H1 (cell line): Measurements from ENCODE around the gene PRKCA. TPM values are rescaled to one million over a fixed set of nuclear protein-coding genes. Genes with fewer than 3 reads are reported as not detected.

ENCODE experiments used
- CTCF ChIA-PET: fragments of 300-600 bp; sonication (Branson Sonifier 250); formaldehyde crosslinking; loops from one replicate; lab custom pipeline; 2021; ENCODE audit not compliant: partially characterized antibody; lab: Charles Lee
- POLR2A ChIA-PET: fragments of 300-600 bp; sonication (Branson Sonifier 250); formaldehyde crosslinking; loops from one replicate; lab custom pipeline; 2021; ENCODE audit warnings: inconsistent platforms; ENCODE audit not compliant: partially characterized antibody; lab: Charles Lee
- DNase-seq, 2 experiments: peaks; one replicate each; pipeline versions ENCODE4 v3.0.0 to v3.0.0-alpha.2; 2010 to 2022; ENCODE audit warnings: low spot score in 2 of 2, low read depth in 1 of 2, mixed read lengths in 1 of 2
- FAIRE-seq: peaks from 2 replicates; lab custom pipeline; 2011; peaks lifted over from hg19 to GRCh38; lab: Jason Lieb, UNC
- H2AFZ ChIP-seq: 2 replicates; pipeline ENCODE4 v1.8.1; 2012; ENCODE audit warnings: low read length, inconsistent platforms
- H2AK5ac ChIP-seq: 2 replicates; pipeline ENCODE4 v1.6.1; 2013; ENCODE audit warnings: low read depth, low read length
- H2BK120ac ChIP-seq: replicated peaks from 2 replicates; pipeline ENCODE3; 2013; ENCODE audit warnings: low read depth, low read length, inconsistent platforms
- H2BK12ac ChIP-seq: 2 replicates; pipeline ENCODE4 v1.6.1; 2013; ENCODE audit warnings: low read depth, low read length
- H2BK15ac ChIP-seq: 2 replicates; pipeline ENCODE4 v1.6.1; 2013; ENCODE audit warnings: low read length
- H2BK20ac ChIP-seq: 2 replicates; pipeline ENCODE4 v1.6.1; 2013; ENCODE audit warnings: low read length
- H2BK5ac ChIP-seq: 2 replicates; pipeline ENCODE4 v1.6.1; 2013; ENCODE audit warnings: low read depth, low read length
- H3K14ac ChIP-seq: 2 replicates; pipeline ENCODE4 v1.6.1; 2013; ENCODE audit warnings: inconsistent platforms; ENCODE audit not compliant: insufficient read length
- H3K18ac ChIP-seq: 2 replicates; pipeline ENCODE4 v1.6.1; 2013; ENCODE audit warnings: low read length; ENCODE audit errors: extremely low read depth
- H3K23ac ChIP-seq: 2 replicates; pipeline ENCODE4 v1.6.1; 2013; ENCODE audit warnings: inconsistent platforms; ENCODE audit not compliant: insufficient read length
- H3K23me2 ChIP-seq: 2 replicates; pipeline ENCODE4 v1.6.1; 2013; ENCODE audit warnings: low read depth, low read length
- H3K27ac ChIP-seq: 2 replicates; pipeline ENCODE4 v1.6.1; 2011; ENCODE audit warnings: low read depth, low read length, inconsistent platforms
- H3K27me3 ChIP-seq, 4 experiments: replicated peaks in 1 of 4; 1 replicate in 1 of 4; 2 replicates in 3 of 4; pipeline versions ENCODE4 v1.6.1 to v1.8.1; 2011 to 2013; ENCODE audit warnings: low read length in 3 of 4, mild to moderate bottlenecking in 3 of 4, inconsistent platforms in 2 of 4, mixed read lengths in 2 of 4, moderate library complexity in 1 of 4; ENCODE audit not compliant: control insufficient read depth in 3 of 4, insufficient read depth in 3 of 4; ENCODE audit errors: extremely low read depth in 1 of 4
- H3K36me3 ChIP-seq, 4 experiments: 2 replicates each; pipeline versions ENCODE4 v1.6.1 to v1.8.1; 2011 to 2013; ENCODE audit warnings: mild to moderate bottlenecking in 4 of 4, low read length in 3 of 4, moderate library complexity in 2 of 4, control low read depth in 1 of 4, inconsistent platforms in 1 of 4; ENCODE audit not compliant: insufficient read depth in 4 of 4, control insufficient read depth in 2 of 4
- H3K4ac ChIP-seq: replicated peaks from 2 replicates; pipeline ENCODE3; 2013; ENCODE audit warnings: low read length, low read depth, mixed read lengths, inconsistent platforms; ENCODE audit not compliant: insufficient read length
- H3K4me1 ChIP-seq, 4 experiments: replicated peaks in 1 of 4; 1 replicate in 1 of 4; 2 replicates in 3 of 4; pipeline versions ENCODE4 v1.6.1 to v1.8.1; 2011 to 2013; ENCODE audit warnings: low read length in 3 of 4, inconsistent platforms in 2 of 4, mixed read lengths in 1 of 4; ENCODE audit not compliant: insufficient read depth in 4 of 4, control insufficient read depth in 3 of 4
- H3K4me2 ChIP-seq, 2 experiments: 2 replicates each; pipeline versions ENCODE4 v1.6.1 to v1.8.1; 2011 to 2013; ENCODE audit warnings: low read depth in 2 of 2, low read length in 2 of 2, control low read depth in 1 of 2, inconsistent platforms in 1 of 2, mild to moderate bottlenecking in 1 of 2; ENCODE audit not compliant: insufficient read depth in 1 of 2
- H3K4me3 ChIP-seq, 4 experiments: fragments of 200-600, 300-600 bp in 1 of 4; sonication (generic), shearing (Covaris generic), sonication (Bioruptor Twin) in 1 of 4; 2 replicates each; pipeline versions ENCODE4 v1.5.1 to v1.8.1; 2011 to 2016; ENCODE audit warnings: low read length in 4 of 4, low read depth in 3 of 4, control low read depth in 2 of 4, inconsistent platforms in 2 of 4, mild to moderate bottlenecking in 2 of 4, mixed read lengths in 1 of 4, moderate library complexity in 1 of 4; ENCODE audit not compliant: insufficient read depth in 2 of 4; ENCODE audit errors: extremely low read depth in 1 of 4
- H3K56ac ChIP-seq: replicated peaks from 2 replicates; pipeline ENCODE3; 2013; ENCODE audit warnings: low read depth, mild to moderate bottlenecking, mixed read lengths, low read length, inconsistent platforms; ENCODE audit not compliant: insufficient read length
- H3K79me1 ChIP-seq: 2 replicates; pipeline ENCODE4 v1.6.1; 2013; ENCODE audit warnings: low read depth, low read length, control low read depth
- H3K79me2 ChIP-seq, 2 experiments: 2 replicates each; pipeline versions ENCODE4 v1.6.1 to v1.8.1; 2012 to 2013; ENCODE audit warnings: low read length in 2 of 2, mild to moderate bottlenecking in 2 of 2, inconsistent platforms in 1 of 2; ENCODE audit not compliant: insufficient read depth in 2 of 2, control insufficient read depth in 1 of 2
- H3K9ac ChIP-seq, 4 experiments: replicated peaks in 1 of 4; 1 replicate in 1 of 4; 2 replicates in 3 of 4; pipeline versions ENCODE4 v1.6.1 to v1.8.1; 2011 to 2013; ENCODE audit warnings: low read depth in 3 of 4, low read length in 3 of 4, control low read depth in 2 of 4, mild to moderate bottlenecking in 2 of 4, moderate library complexity in 2 of 4, inconsistent platforms in 1 of 4; ENCODE audit errors: extremely low read depth in 1 of 4
- H3K9me3 ChIP-seq, 2 experiments: 2 replicates each; pipeline versions ENCODE4 v1.6.1 to v1.8.1; 2012 to 2013; ENCODE audit warnings: mild to moderate bottlenecking in 2 of 2, moderate library complexity in 2 of 2, control low read depth in 1 of 2, inconsistent platforms in 1 of 2, low read depth in 1 of 2, low read length in 1 of 2, mixed read lengths in 1 of 2; ENCODE audit not compliant: insufficient read depth in 2 of 2
- H4K20me1 ChIP-seq, 2 experiments: replicated peaks in 1 of 2; 2 replicates each; pipeline versions ENCODE3 to v1.8.1; 2011 to 2013; ENCODE audit warnings: inconsistent platforms in 2 of 2, low read length in 2 of 2, mild to moderate bottlenecking in 1 of 2; ENCODE audit not compliant: insufficient read depth in 2 of 2, control insufficient read depth in 1 of 2
- H4K5ac ChIP-seq: 2 replicates; pipeline ENCODE4 v1.6.1; 2013; ENCODE audit warnings: low read length, low read depth, mixed read lengths, inconsistent platforms; ENCODE audit not compliant: insufficient read length
- H4K8ac ChIP-seq: 2 replicates; pipeline ENCODE4 v1.8.0; 2013; ENCODE audit warnings: mild to moderate bottlenecking, moderate library complexity, low read length, inconsistent platforms; ENCODE audit not compliant: insufficient read depth; ENCODE audit errors: extremely low read depth
- H4K91ac ChIP-seq: replicated peaks from 2 replicates; pipeline ENCODE3; 2013; ENCODE audit warnings: low read length, mixed read lengths, inconsistent platforms; ENCODE audit not compliant: insufficient read length
- CTCF ChIP-seq, 3 experiments: IDR thresholded peaks; 1 replicate in 2 of 3; 2 replicates in 1 of 3; pipeline versions ENCODE4 v1.5.1 to v1.6.1; 2011; ENCODE audit warnings: low read length in 3 of 3, mild to moderate bottlenecking in 3 of 3, inconsistent platforms in 2 of 3, low read depth in 1 of 3, moderate library complexity in 1 of 3; ENCODE audit not compliant: insufficient read depth in 1 of 3; ENCODE audit errors: control extremely low read depth in 1 of 3
- FOSL1 ChIP-seq: IDR thresholded peaks from 2 replicates; pipeline ENCODE4 v1.6.1; 2011; ENCODE audit warnings: mild to moderate bottlenecking, low read depth, low read length, moderate library complexity; ENCODE audit not compliant: insufficient read depth
- GTF2F1 ChIP-seq: IDR thresholded peaks from 2 replicates; pipeline ENCODE4 v1.6.1; 2012; ENCODE audit warnings: low read depth, low read length, improper control_type of control experiment, borderline replicate concordance
- JUN ChIP-seq: IDR thresholded peaks from 2 replicates; pipeline ENCODE4 v1.6.1; 2011; ENCODE audit warnings: low read depth, mild to moderate bottlenecking, improper control_type of control experiment, low read length
- WGBS, 2 experiments: shearing (Covaris generic) in 1 of 2; methylation state at CpG; one replicate each; pipeline versions ENCODE4 v1.1.6 to v1.1.7; 2013 to 2015; ENCODE audit warnings: low lambda C conversion rate in 2 of 2, mixed read lengths in 2 of 2, inconsistent platforms in 1 of 2, low coverage in 1 of 2, missing lambda C conversion rate in 1 of 2; ENCODE audit not compliant: insufficient replicate concordance in 2 of 2, insufficient coverage in 1 of 2, insufficient read length in 1 of 2; ENCODE audit errors: extremely low coverage in 1 of 2, missing lambda C conversion rate in 1 of 2; 5-methylcytosine and 5-hydroxymethylcytosine counted together
- polyA plus RNA-seq, 7 experiments: library from polyadenylated mRNA; depleted of rRNA in 3 of 7; stranded (reverse) in 5 of 7; unstranded in 2 of 7; fragments of >200 nt in 5 of 7; fragments of 200-250 nt in 2 of 7; gene quantifications; 1 replicate in 5 of 7; 2 replicates in 1 of 7; 4 replicates in 1 of 7; pipeline versions ENCODE4 v1.2.1 to v1.2.3, GENCODE V29; 2011 to 2013; ENCODE audit warnings: missing spikeins in 2 of 7, mixed read lengths in 2 of 7
- total RNA-seq: library from RNA; stranded (reverse); fragmentation: NEBNext Ultra II Directional; extraction: Animal tissue kit (Norgen Biotek cat#: 25700); gene quantifications from 2 replicates; pipeline ENCODE4 v1.2.1, GENCODE V29; 2021

PRKCA gene
- total and polyA plus RNA-seq, 2 of the 8 experiments (the other 6 are each of a cell fraction or from before 2014, with no cell fraction given) = 5.8 to 17.8 TPM

- Histone ChIP-seq H4K20me1 (no peaks in the 10 kb centered on the region), H2AK5ac (no peak overlapping the region), H3K23ac (no peak overlapping the region), H2AFZ (no peak overlapping the region), H2BK12ac (no peak overlapping the region), H2BK5ac (no peak overlapping the region), H4K8ac (no peak overlapping the region), H3K36me3 (no peaks in the 10 kb centered on the region), H3K4me3 (no peak overlapping the region), H3K9ac (no peak overlapping the region), H2BK20ac (no peak overlapping the region), H3K79me2 (peaks cover 0 to 14% of the 10 kb centered on the region in 2 experiments; a peak in 2 of 4 replicates), H3K14ac (no peak overlapping the region), H3K27me3 (no peaks in the 10 kb centered on the region), H4K91ac (no peak overlapping the region), H3K9me3 (no peaks in the 10 kb centered on the region), H2BK15ac (no peak overlapping the region), H3K4me2 (no peak overlapping the region)
- CTCF ChIA-PET = no interaction called here
- POLR2A ChIA-PET = interaction anchor here (1.1 kb wide), 1 partner anchor 12 kb away, joined by 4 read pairs; no protein-coding TSS in a partner anchor
- WGBS, 2 experiments = 85% methylated on average over 6 of the region's 6 CpGs; no CpG with 5 or more reads in 1 of the 2 experiments
- DNase-seq (no peak), FAIRE-seq (no peak)
- no peak for TF ChIP-seq FOSL1
- no peak for TF ChIP-seq GTF2F1
- TF ChIP-seq CTCF (IDR thresholded peaks at IDR 0.05; ENCODE audit: control extremely low read depth in 1 of 3, insufficient read depth in 1 of 3, low read depth in 1 of 3, low read length in 3 of 3) = no peak
- TF ChIP-seq JUN = no peak
- TF ChIP-seq, all 59 proteins: peak for 0
- Histone ChIP-seq H3K18ac (no peak overlapping the region), H4K5ac (no peak overlapping the region), H3K79me1 (peaks cover 4% of the 10 kb centered on the region; the same call in 1 of the 2 replicates), H3K4ac (no peak overlapping the region), H2BK120ac (no peak overlapping the region), H3K4me1 (peaks cover 0 to 7% (median 3%) of the 10 kb centered on the region in 4 experiments; a peak in 3 of 7 replicates), H3K56ac (no peak overlapping the region), H3K23me2 (no peaks in the 10 kb centered on the region), H3K27ac (no peak overlapping the region)
Observed at GRCh38 chr17:66405836-66406677, 103.6 kb downstream of the PRKCA start.
